C4-2B (cell line): Measurements from ENCODE around the gene OSBPL1A.
"Not testable (repeated sequence)": the region's sequence is repeated elsewhere in the genome, so short reads cannot be mapped to it uniquely, and the experiment has no call there.

ENCODE experiments used
- H3K27ac ChIP-seq: fragments of 450-650 bp; 2 replicates; pipeline ENCODE4 v1.5.1; 2017
- CTCF ChIP-seq: fragments of 450-650 bp; conservative IDR thresholded peaks from 2 replicates; pipeline ENCODE4 v1.5.1; 2017; ENCODE audit warnings: mild to moderate bottlenecking
- ZFX ChIP-seq: fragments of 450-650 bp; IDR thresholded peaks from 2 replicates; pipeline ENCODE4 v1.6.1; 2017

Gene OSBPL1A

DNA sequence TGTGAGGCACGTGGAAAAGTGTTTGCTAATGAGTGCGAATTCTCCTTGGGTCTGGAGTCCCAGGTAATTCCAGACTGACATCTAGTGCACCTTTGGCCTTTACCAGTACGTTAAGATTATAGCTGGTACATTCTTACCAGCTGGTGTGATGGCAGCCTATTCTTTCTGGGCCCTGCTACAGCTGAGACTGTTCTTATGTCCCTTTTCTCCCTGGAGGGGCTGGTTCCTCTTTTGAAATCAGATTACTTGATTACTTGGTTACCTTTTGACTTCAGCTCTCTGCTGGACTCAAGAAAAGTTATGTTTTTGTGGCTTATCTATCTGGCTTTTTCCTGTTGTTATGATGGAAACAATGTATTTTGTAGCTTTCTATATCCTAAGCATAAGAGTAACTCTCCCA is 244.2 kb downstream of the OSBPL1A start:
- no peak for TF ChIP-seq ZFX
- TF ChIP-seq CTCF, result no peak
- no peak overlapping the region for H3K27ac ChIP-seq

- H3K27ac ChIP-seq, result not testable (repeated sequence)
These were observed 248.0 kb downstream of the OSBPL1A start for GRCh38 chr18:24149591-24149990.

DNA sequence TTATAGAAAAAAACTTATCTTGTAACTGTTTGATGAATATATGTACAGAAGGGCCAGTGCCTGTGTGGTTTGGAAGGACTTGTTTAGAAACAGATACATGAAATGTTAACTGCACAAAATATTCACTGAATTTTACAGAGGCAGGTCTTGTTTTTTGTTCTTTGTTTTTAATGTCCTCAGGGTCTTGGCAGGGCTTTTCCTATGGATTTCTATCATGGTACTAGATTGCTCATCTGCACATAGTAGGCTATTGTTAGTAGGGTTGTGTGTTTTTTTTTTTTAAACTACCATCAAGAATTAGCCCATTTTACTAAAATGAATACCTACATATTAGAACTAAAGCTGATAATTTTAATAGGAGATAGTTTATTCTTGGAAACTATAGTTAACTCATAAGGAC is 255.2 kb downstream of the OSBPL1A start:
- H3K27ac ChIP-seq, result no peak overlapping the region
- TF ChIP-seq CTCF, result no peak
- no peak for TF ChIP-seq ZFX

GRCh38 chr18:24140697-24141096 is 256.9 kb downstream of the OSBPL1A start:
- TF ChIP-seq ZFX, result no peak
- no peak for TF ChIP-seq CTCF
- no peak overlapping the region for H3K27ac ChIP-seq

- TF ChIP-seq CTCF (no peak), ZFX (no peak)
- no peak within 1 kb of the TSS for H3K27ac ChIP-seq
These were observed 258.6 kb downstream of the OSBPL1A start, which contains the start of gene CABYR for GRCh38 chr18:24138789-24139616. Gene CABYR (plus strand): TSS chr18:24139062. CDS start chr18:24143115, 4,053 bp downstream.

- no peak overlapping the region for H3K27ac ChIP-seq
- no peak for TF ChIP-seq ZFX
- TF ChIP-seq CTCF, result no peak
These were observed 259.2 kb downstream of the OSBPL1A start for GRCh38 chr18:24138409-24138788.

DNA sequence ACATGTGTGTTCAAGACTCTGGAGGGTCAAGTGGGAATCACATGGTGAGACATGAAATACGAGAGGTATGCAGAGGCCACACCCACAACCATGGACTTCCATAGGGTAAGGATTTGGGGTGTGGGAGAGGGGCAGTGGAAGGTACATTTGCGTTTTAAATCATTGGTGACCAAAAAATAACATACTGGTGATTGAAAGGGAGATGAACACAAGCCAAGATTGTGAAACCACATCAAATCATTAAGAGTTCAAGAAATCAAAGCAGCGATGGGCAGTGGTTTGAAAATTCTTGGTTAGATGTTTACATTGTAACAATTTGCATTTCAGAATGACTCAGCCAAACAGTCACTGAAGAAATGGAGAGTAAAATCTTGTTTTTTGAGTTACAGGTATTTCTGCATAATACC is 260.7 kb downstream of the OSBPL1A start:
- TF ChIP-seq CTCF, result no peak
- H3K27ac ChIP-seq, result no peak overlapping the region

DNA sequence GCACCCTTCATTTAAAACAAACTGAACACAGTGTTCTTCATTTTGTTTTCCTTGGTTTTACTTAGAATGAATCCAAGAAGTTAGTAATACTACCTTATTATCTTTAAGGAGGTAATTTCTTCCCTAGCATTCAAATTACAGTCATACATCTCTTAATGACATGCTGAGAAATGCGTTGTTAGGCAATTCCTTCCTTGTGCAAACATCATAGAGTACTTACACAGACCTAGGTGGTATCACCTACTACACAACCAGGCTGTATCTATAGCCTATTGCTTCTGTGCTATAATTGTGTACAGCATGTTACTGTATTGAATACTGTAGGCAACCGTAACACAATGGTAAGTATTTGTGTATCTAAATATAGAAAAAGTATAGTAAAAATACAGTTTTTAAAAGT is 267.1 kb downstream of the OSBPL1A start:
- H3K27ac ChIP-seq, result no peak overlapping the region
- TF ChIP-seq ZFX (no peak), CTCF (no peak)
